WTC11 (cell line): Measurements from ENCODE around the gene CCL8.

Experiments
- AFF4 ChIP-seq: sonication (generic); formaldehyde crosslinking; IDR thresholded peaks from 2 replicates; pipeline ENCODE4 v1.8.1; 2023; ENCODE audit warnings: mild to moderate bottlenecking, missing genetic modification reagents, borderline replicate concordance
- ATF1 ChIP-seq: sonication (generic); formaldehyde crosslinking; IDR thresholded peaks from 2 replicates; pipeline ENCODE4 v1.8.1; 2023; ENCODE audit warnings: mild to moderate bottlenecking, moderate library complexity, missing genetic modification reagents
- ATF2 ChIP-seq: sonication (generic); formaldehyde crosslinking; IDR thresholded peaks from 2 replicates; pipeline ENCODE4 v1.8.1; 2022; ENCODE audit warnings: low read depth, missing genetic modification reagents, borderline replicate concordance
- CTCF ChIP-seq: fragments of 200-600 bp; IDR thresholded peaks from 2 replicates; pipeline ENCODE4 v1.8.0; 2022; ENCODE audit warnings: antibody characterized with exemption
- ETV6 ChIP-seq: sonication (generic); formaldehyde crosslinking; IDR thresholded peaks from 2 replicates; pipeline ENCODE4 v1.8.1; 2022; ENCODE audit warnings: mild to moderate bottlenecking, missing genetic modification reagents
- SP1 ChIP-seq: sonication (generic); formaldehyde crosslinking; conservative IDR thresholded peaks from 2 replicates; pipeline ENCODE4 v1.8.1; 2022; ENCODE audit warnings: missing genetic modification reagents
- ZNF281 ChIP-seq: sonication (generic); formaldehyde crosslinking; IDR thresholded peaks from 2 replicates; pipeline ENCODE4 v1.8.0; 2023; ENCODE audit warnings: mild to moderate bottlenecking, missing genetic modification reagents
- ZNF396 ChIP-seq: fragments of 250-450 bp; sonication (Bioruptor Pico); IDR thresholded peaks from 2 replicates; pipeline ENCODE4 v1.8.0; 2021; ENCODE audit warnings: mild to moderate bottlenecking, moderate library complexity, borderline replicate concordance

- no peak for TF ChIP-seq SP1 (CRISPR knock-in tag)
- no peak for TF ChIP-seq ATF1 (CRISPR knock-in tag)
- TF ChIP-seq CTCF: no peak
- TF ChIP-seq ATF2 (CRISPR knock-in tag): no peak
- no peak for TF ChIP-seq ZNF396 (CRISPR knock-in tag)
- TF ChIP-seq AFF4 (CRISPR knock-in tag): no peak
- TF ChIP-seq ZNF281 (CRISPR knock-in tag): no peak
- TF ChIP-seq ETV6: no peak
Measured at GRCh38 chr17:34367486-34368195, 48.4 kb downstream of the CCL8 start.
